OCI-LY1 (cell line): Measurements from ENCODE around the gene PTPRR.

ENCODE experiments used
- EZH2 ChIP-seq: fragments of 200-600 bp; sonication (generic), shearing (Covaris generic); IDR thresholded peaks from 2 replicates; pipeline ENCODE4 v1.8.0; 2017; ENCODE audit warnings: borderline replicate concordance, mixed run types, mild to moderate bottlenecking, antibody characterized with exemption, low read length, moderate library complexity, mixed read lengths
- TF ChIP-seq, protein P1 (sequence below): fragments of 200-600 bp; sonication (generic), shearing (Covaris generic); IDR thresholded peaks from 2 replicates; pipeline ENCODE4 v1.5.1; 2017; ENCODE audit warnings: mild to moderate bottlenecking, antibody characterized with exemption, low read length, moderate library complexity, mixed read lengths

DNA sequence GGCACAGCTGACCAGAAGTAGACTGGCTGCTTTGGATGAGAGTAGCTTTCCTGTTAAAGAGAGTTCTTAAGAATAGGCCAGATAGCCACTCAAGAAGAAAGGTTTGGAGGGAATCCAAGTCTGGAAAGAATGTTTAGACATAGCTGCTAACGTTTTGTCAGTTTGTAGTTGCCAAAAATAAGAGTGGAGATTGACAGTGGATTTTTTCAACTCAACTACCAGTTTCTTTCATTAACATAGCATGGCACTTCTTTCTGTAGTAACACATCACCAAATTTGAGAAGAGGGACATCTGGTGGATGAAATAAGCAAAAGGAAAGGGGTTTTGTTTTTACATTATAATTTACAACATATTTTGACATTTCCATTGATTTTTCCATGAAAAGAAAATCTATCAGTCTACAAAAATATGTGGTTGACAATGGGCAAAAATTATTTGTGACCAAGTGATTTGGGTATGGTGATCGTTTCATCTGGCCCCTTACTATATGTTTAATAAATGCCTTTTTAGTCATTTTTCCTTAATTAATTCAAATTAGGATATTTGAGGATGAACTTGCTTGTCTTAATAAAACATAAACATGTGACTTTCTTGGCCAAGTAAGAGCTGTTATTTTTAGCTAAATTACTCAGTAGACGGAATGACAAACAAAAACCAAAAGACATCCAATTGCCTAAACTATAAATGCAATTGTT is 71.1 kb downstream of the PTPRR start:
- TF ChIP-seq, protein P1, sequence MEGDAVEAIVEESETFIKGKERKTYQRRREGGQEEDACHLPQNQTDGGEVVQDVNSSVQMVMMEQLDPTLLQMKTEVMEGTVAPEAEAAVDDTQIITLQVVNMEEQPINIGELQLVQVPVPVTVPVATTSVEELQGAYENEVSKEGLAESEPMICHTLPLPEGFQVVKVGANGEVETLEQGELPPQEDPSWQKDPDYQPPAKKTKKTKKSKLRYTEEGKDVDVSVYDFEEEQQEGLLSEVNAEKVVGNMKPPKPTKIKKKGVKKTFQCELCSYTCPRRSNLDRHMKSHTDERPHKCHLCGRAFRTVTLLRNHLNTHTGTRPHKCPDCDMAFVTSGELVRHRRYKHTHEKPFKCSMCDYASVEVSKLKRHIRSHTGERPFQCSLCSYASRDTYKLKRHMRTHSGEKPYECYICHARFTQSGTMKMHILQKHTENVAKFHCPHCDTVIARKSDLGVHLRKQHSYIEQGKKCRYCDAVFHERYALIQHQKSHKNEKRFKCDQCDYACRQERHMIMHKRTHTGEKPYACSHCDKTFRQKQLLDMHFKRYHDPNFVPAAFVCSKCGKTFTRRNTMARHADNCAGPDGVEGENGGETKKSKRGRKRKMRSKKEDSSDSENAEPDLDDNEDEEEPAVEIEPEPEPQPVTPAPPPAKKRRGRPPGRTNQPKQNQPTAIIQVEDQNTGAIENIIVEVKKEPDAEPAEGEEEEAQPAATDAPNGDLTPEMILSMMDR: peak; percentile 47; the same call in 1 of the 2 replicates
- TF ChIP-seq EZH2: no peak
